Upper lobe of left lung (tissue), 6 donors: ENCODE results near the gene HPGDS. TPM values are rescaled to one million over a fixed set of nuclear protein-coding genes. Genes with fewer than 3 reads are reported as not detected.

Experiments
- ATAC-seq, 2 donors: fragments of 200-7000 bp; cut with Tn5 transposase; one replicate each; pipeline ENCODE4 v1.9.1; 2022; ENCODE audit warnings: mild to moderate bottlenecking in 2 of 2, moderate library complexity in 2 of 2; ENCODE audit not compliant: low FRiP score in 2 of 2
- DNase-seq, 2 donors: peaks; one replicate each; pipeline ENCODE4 v3.0.0-alpha.2; 2019 to 2020
- H3K27ac ChIP-seq, 4 donors: fragments of 200-600 bp; sonication (generic); one replicate each; pipeline ENCODE4 v1.5.1; 2016 to 2019
- H3K27me3 ChIP-seq, 4 donors: fragments of 200-600 bp; sonication (generic); one replicate each; pipeline ENCODE4 v1.5.1; 2017 to 2019
- H3K36me3 ChIP-seq, 4 donors: fragments of 200-600 bp; sonication (generic); one replicate each; pipeline ENCODE4 v1.5.1; 2016 to 2019
- H3K4me1 ChIP-seq, 4 donors: fragments of 200-600 bp; sonication (generic); one replicate each; pipeline ENCODE4 v1.5.1; 2018 to 2019
- H3K4me3 ChIP-seq, 4 donors: fragments of 200-600 bp; sonication (generic); one replicate each; pipeline ENCODE4 v1.5.1; 2017 to 2019; ENCODE audit warnings: mild to moderate bottlenecking in 2 of 4, moderate library complexity in 1 of 4
- H3K9me3 ChIP-seq, 4 donors: fragments of 200-600 bp; sonication (generic); one replicate each; pipeline ENCODE4 v1.5.1; 2018 to 2019
- EP300 ChIP-seq, 4 donors: sonication (generic); formaldehyde crosslinking; IDR thresholded peaks; one replicate each; pipeline ENCODE4 v1.5.1; 2017; ENCODE audit warnings: antibody characterized with exemption in 4 of 4, control low read depth in 2 of 4
- POLR2A ChIP-seq, 4 donors: fragments of 450-650 bp; IDR thresholded peaks; one replicate each; pipeline ENCODE4 v1.5.1; 2016 to 2017; ENCODE audit warnings: antibody characterized with exemption in 4 of 4, mild to moderate bottlenecking in 2 of 4
- POLR2AphosphoS5 ChIP-seq, 2 donors: sonication (generic); formaldehyde crosslinking; IDR thresholded peaks; one replicate each; pipeline ENCODE4 v1.5.1; 2017; ENCODE audit warnings: antibody characterized with exemption in 2 of 2
- WGBS, 2 donors: methylation state at CpG; one replicate each; pipeline ENCODE4 v1.1.5; 2017 to 2018; 5-methylcytosine and 5-hydroxymethylcytosine counted together
- total RNA-seq, 6 donors: library from RNA; depleted of rRNA in 4 of 6; stranded (reverse); fragments of >200 nt in 4 of 6; gene quantifications; one replicate each; pipeline versions ENCODE4 v1.1.0 to v1.2.1, GENCODE V29; 2016 to 2021
- TF ChIP-seq, protein P1 (sequence below), 6 experiments: fragments of 450-650 bp in 4 of 6; fragments of 200-600 bp in 2 of 6; sonication (generic) in 2 of 6; IDR thresholded peaks; one replicate each; pipeline ENCODE4 v1.5.1; 2016 to 2019; ENCODE audit warnings: antibody characterized with exemption in 6 of 6
- donor health status: DM: no; HTN: no; CAD: no; lungs with moderate emphysema.
- donor health status: DM: no; HTN: yes; CAD: no; lungs with severe emphysema.

Gene HPGDS
- total RNA-seq, 6 donors from 2014 or later, result 0.59 to 17.8 (median 5.2) TPM

DNA sequence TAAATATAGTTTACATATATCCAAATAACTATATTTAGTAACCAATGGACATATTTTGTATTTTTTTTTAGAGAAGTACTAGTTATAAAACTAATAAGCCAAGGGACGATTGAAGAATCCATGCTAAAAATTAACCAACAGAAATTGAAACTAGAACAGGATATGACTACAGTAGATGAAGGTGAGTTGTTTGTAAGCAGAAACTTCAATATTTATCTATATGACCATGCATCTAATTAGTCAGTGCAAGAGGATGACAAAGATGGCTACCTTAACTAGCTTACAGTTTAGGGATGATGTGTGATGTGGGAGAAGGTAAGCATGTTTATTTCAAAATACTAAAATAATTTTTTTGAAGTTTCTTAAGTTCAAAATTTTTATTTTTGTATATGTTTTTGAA is 57.7 kb downstream of the HPGDS start:
- WGBS, 2 donors, result 87 to 89% methylated on average over 1 of the region's 1 CpG
- no peaks in the 10 kb centered on the region for H3K9me3 ChIP-seq
- no peak for DNase-seq
- TF ChIP-seq POLR2A (IDR thresholded peaks at IDR 0.05) (no peak), EP300 (IDR thresholded peaks at IDR 0.05) (no peak), POLR2AphosphoS5 (IDR thresholded peaks at IDR 0.05) (no peak)
- TF ChIP-seq, protein P1, sequence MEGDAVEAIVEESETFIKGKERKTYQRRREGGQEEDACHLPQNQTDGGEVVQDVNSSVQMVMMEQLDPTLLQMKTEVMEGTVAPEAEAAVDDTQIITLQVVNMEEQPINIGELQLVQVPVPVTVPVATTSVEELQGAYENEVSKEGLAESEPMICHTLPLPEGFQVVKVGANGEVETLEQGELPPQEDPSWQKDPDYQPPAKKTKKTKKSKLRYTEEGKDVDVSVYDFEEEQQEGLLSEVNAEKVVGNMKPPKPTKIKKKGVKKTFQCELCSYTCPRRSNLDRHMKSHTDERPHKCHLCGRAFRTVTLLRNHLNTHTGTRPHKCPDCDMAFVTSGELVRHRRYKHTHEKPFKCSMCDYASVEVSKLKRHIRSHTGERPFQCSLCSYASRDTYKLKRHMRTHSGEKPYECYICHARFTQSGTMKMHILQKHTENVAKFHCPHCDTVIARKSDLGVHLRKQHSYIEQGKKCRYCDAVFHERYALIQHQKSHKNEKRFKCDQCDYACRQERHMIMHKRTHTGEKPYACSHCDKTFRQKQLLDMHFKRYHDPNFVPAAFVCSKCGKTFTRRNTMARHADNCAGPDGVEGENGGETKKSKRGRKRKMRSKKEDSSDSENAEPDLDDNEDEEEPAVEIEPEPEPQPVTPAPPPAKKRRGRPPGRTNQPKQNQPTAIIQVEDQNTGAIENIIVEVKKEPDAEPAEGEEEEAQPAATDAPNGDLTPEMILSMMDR (IDR thresholded peaks at IDR 0.05), result no peak
- no peak for ATAC-seq
- H3K27ac ChIP-seq, result no peak overlapping the region
- no peaks in the 10 kb centered on the region for H3K4me1 ChIP-seq
- H3K36me3 ChIP-seq, result peaks cover 16 to 92% (median 27%) of the 10 kb centered on the region in 4 donors
- H3K27me3 ChIP-seq, result no peaks in the 10 kb centered on the region
- no peak overlapping the region for H3K4me3 ChIP-seq

DNA sequence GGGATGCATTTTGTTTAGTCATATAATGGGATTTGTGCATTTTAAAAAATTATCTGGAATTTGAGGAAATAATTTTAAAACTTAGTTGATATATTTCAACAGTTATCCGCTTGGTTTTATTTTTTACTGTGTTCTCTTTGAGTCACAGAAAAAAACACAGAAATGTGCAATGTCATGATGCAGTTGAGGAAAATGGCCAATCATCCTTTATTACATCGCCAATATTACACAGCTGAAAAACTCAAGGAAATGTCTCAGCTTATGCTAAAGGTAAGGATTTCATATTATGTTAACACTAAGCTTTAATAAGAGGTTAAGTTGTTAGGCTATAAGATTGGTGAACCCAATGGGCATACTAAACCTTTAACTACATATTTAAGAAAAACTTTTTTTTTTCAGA is 63.9 kb downstream of the HPGDS start:
- H3K4me3 ChIP-seq, result no peak overlapping the region
- DNase-seq (no peak), ATAC-seq (no peak)
- H3K27ac ChIP-seq, result no peak overlapping the region
- no peaks in the 10 kb centered on the region for H3K9me3 ChIP-seq
- peaks cover 13 to 89% (median 51%) of the 10 kb centered on the region in 4 donors for H3K36me3 ChIP-seq
- no peaks in the 10 kb centered on the region for H3K27me3 ChIP-seq
- WGBS, 2 donors, result 95 to 97% methylated on average over 2 of the region's 2 CpGs
- TF ChIP-seq POLR2AphosphoS5 (IDR thresholded peaks at IDR 0.05) (no peak), POLR2A (IDR thresholded peaks at IDR 0.05) (no peak), EP300 (IDR thresholded peaks at IDR 0.05) (no peak)
- TF ChIP-seq, protein P1 (IDR thresholded peaks at IDR 0.05), result no peak
- H3K4me1 ChIP-seq, result no peaks in the 10 kb centered on the region

DNA sequence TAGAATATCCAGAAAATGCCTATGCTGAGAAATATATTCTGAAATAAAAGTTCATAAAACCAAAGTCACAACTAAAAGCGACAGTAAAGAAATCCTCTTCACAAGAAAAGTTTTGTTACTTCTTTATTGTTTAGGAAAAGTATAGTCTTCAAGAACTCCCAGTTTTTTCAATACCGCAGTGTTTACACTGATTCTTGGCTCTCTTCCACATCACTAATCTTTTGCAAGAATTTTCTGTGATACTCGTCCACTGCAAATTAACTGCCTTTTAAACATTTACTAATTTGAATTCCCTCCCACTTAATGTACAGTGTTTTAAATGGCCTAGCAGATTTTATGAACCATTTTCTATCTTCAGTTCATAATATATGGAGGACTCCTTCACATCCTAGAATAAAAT is 65.1 kb downstream of the HPGDS start:
- Histone ChIP-seq H3K36me3 (peaks cover 4 to 89% (median 41%) of the 10 kb centered on the region in 4 donors), H3K4me3 (no peak overlapping the region), H3K27me3 (no peaks in the 10 kb centered on the region), H3K27ac (no peak overlapping the region), H3K9me3 (no peaks in the 10 kb centered on the region), H3K4me1 (no peaks in the 10 kb centered on the region)
- WGBS, 2 donors, result 60% methylated on average over 3 of the region's 3 CpGs
- no peak for DNase-seq
- no peak for ATAC-seq
- no peak for TF ChIP-seq EP300 (IDR thresholded peaks at IDR 0.05)
- TF ChIP-seq, protein P1 (IDR thresholded peaks at IDR 0.05), result no peak
- no peak for TF ChIP-seq POLR2AphosphoS5 (IDR thresholded peaks at IDR 0.05)
- TF ChIP-seq POLR2A (IDR thresholded peaks at IDR 0.05), result no peak

DNA sequence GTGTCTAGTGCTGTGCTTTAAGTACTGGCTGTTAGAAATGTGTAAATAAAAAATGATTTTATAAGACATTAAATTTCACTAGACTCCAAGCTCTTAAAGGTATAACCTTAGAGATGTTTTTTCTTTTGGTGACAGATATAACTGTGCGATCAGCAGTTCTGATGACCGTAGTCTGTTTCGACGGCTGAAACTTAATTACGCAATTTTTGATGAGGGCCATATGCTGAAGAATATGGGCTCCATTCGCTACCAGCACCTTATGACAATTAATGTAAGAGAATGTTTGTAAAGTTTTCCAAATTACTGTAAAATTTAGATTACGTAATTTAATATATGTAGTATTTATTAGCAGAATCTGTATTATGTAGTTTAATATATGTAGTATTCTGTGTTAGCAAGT is 66.4 kb downstream of the HPGDS start:
- TF ChIP-seq EP300 (IDR thresholded peaks at IDR 0.05) (no peak), POLR2A (IDR thresholded peaks at IDR 0.05) (no peak), POLR2AphosphoS5 (IDR thresholded peaks at IDR 0.05) (no peak)
- TF ChIP-seq, protein P1 (IDR thresholded peaks at IDR 0.05), result no peak
- H3K36me3 ChIP-seq, result peaks cover 4 to 92% (median 36%) of the 10 kb centered on the region in 4 donors
- no peak for DNase-seq
- ATAC-seq, result no peak
- no peaks in the 10 kb centered on the region for H3K4me1 ChIP-seq
- H3K27me3 ChIP-seq, result no peaks in the 10 kb centered on the region
- no peaks in the 10 kb centered on the region for H3K9me3 ChIP-seq
- 93 to 97% methylated on average over 7 of the region's 7 CpGs for WGBS, 2 donors
- no peak overlapping the region for H3K4me3 ChIP-seq
- H3K27ac ChIP-seq, result no peak overlapping the region

DNA sequence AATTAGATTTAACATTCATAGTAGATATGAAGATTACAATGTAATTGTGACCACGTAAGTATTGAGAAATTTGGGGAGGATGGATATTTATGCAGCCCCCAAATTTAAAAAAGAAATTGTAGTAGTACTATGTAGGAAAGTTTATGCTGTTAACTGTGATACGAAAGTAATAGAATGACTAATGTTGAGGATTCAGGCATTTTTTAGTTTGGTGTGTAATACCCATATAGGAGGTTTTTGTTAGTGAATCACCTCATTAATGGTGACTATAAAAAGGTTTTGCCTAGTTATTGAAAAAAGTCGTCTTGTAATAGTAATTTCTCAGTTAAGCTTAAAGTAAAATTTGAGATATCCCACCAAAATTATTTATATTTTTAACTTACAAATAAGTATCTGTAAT is 67.7 kb downstream of the HPGDS start:
- H3K4me1 ChIP-seq, result no peaks in the 10 kb centered on the region

More for the DNA sequence above, 67.7 kb downstream of the HPGDS start:
- Histone ChIP-seq H3K36me3 (peaks cover 4 to 87% (median 30%) of the 10 kb centered on the region in 4 donors), H3K27me3 (no peaks in the 10 kb centered on the region), H3K27ac (no peak overlapping the region), H3K9me3 (no peaks in the 10 kb centered on the region), H3K4me3 (no peak overlapping the region)
- TF ChIP-seq POLR2A (IDR thresholded peaks at IDR 0.05) (no peak), POLR2AphosphoS5 (IDR thresholded peaks at IDR 0.05) (no peak), EP300 (IDR thresholded peaks at IDR 0.05) (no peak)
- TF ChIP-seq, protein P1 (IDR thresholded peaks at IDR 0.05), result no peak
- ATAC-seq (no peak), DNase-seq (no peak)
- WGBS, 2 donors, result 92 to 97% methylated on average over 3 of the region's 3 CpGs
